ENCODE data around the gene ZCCHC17.
"Not testable (repeated sequence)": the region's sequence is repeated elsewhere in the genome, so short reads cannot be mapped to it uniquely, and the experiment has no call there.

ZCCHC17 gene

DNA sequence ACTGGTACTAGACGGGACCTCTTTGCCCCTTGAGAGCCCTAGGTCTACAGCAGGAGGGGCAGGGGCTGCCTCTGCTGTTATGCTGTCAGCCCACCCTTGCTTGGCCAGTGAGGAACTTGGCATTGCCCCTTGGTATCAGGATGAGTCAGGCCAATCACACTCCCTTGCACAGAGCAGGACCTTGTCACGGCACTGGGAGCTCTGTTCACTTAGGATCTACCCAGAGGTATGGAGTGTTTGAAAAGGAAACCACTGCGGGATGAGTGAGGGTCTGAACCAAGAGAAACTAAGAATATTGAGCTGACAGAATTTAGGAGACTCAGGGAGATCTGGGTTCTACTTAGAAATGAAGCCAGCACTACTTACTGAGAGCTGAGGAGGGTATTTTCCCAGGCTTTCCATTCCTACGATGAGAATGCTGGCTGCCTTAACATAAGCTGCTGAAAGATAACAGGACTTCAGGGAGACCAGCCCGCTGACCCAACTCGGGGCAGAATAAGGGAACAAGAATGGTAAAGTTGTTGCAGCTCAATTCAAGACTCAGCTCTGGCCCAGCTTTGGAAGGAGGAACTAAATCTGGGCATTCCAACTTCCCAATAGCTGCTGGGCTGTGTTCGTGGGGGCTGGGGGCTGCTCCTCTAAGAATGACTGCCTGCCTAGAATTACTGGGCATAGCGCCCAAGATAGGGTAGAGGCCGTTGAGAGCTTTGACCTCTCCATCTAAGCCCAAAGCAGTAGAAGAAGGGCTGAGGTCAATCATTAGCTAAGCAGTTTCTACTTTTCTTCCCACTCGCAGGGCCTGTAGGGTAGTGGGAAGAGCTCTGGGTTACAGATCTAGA lies 74.5 kb downstream of the ZCCHC17 start:
- no peak for DNase-seq

DNA sequence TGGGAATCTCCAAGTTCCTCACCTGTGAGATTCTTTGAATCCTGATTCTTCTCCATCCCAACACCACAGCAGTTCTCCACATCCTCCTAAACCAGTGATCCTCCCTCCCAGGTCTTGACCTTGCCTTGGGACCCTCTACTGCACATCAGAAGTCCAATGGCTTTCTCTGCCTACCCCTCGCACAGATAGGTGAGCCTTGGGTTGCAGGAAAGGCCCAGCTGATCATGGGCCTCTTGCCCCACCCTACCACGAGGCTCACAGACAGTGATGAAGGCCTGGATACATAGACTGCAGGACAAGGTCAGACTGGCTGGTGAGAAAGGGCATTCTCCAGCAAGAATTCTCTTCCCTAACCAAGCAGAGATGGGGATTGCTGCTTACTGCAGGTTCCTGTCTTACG lies 75.2 kb downstream of the ZCCHC17 start:
- DNase-seq, result no peak

DNA sequence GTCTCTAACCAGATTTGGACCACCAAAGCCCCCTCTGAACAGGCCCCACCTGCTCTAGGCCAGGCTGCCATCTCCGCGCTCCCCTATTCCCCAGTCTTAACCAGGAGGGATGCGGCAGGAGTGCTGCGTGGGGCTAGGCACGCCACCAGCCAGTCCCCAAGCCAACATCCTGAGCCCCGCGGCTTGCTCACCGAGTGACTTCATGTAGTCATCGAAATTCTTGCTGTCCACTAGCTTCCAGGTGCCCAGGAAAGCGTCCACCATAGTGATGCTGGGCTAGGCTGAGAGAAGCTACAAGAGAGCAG lies 75.9 kb downstream of the ZCCHC17 start:
- DNase-seq, result no peak

DNA sequence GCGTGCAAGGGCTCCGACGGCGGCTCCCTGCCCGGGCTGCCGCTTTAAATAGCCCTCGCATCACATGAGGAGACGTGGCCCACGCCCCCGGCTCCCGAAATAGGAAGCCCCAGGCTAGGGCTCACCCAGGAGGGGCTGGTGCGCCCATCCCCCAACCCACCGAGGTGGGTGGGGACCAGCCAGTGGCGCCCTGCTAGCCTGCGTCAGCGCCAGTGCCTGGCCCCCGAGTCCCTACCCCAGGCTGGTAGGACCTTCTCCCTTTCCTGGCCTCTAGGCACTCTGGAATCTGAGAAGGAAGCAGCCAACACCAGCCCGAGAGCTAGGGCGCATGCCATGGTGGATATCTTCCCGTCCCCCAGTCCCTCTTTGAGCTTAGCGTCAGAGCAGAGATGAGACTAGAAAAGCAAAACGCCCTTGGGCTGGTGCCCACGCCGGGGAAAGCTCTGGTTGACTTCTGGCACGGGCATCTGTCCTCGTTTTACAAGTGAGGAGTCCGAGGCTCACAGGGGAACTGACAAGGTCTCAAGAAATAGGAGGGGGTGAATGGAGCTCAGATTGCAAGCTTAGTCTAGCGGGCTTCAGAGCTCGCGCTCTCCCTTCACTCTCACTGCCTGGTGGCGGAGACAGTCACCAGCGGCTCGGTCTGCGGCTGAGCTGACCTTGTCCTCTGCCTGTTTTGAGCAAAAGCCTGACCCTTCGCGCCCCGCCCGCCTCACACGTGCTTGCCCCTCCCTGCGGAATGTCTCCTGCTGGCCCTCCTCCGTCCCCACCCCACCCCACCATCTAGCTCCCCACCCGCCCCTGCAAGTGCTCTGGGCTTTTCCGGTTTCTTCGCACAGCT lies 76.4 kb downstream of the ZCCHC17 start, which contains the start of gene FABP3:
Gene FABP3, minus strand, starts transcription at position 21 of the 841 bp plus-strand sequence. CDS start 62 bp downstream, outside the sequence.
- peak; percentile 10 for DNase-seq

DNA sequence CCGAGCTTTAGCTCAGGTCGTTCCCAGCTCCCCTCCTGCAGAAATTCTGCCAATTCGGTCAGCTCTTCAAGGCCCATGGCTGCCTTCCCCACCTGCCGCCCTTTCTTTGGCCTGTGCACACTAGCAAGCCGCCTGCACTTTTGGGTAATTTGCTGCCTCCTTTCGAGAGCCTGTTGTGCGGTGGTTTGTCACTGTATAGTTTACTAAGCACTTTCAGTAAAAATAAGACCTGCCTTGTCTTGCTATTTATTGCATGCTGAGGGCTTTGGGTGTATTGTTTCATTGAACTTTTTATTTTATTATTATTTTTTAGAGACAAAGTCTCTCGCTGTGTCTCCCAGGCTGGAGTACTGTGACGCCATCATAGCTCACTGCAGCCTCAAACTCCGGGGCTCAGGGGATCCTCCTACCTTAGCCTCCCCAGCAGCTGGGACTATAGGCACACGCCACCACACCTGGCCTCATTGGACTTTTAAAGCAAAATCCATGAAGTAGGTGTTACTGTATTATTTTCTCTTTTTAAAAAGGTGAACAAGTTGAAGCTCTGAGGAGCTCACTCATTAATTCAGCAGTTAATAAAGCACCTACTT lies 77.2 kb downstream of the ZCCHC17 start:
- DNase-seq, result no peak

DNA sequence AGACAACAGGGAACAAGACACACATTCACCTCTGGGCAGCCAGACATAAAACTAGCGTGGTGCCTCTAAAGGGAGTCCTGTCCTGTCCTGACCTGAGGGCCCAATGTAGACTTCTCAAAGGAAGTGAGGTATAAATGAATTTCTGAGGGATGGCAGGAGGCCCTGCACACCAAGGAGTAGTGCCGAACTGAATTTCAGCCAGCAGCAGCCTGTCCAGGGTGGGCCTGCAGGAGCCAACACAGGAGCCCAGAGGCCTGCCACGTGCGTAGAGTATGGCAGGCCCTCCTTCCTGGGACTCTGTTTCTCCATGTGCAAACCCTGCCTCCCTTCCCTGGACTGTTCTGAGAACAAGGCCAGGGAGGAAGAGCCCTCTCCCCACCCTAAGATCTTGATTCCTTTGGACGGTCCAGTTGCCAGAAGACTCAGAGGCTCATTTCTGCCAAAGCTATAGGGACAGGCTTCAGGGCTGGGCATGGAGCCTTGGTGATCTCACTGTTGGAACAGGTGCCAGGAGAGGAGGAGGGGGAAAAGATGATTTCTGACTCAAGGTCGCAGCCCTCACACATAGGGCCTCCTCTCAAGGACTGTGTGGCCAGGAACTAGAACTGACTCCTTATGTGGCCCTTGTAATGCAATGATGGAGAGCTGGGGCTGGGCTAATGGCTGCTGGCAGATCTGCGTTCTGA lies 77.8 kb downstream of the ZCCHC17 start:
- DNase-seq, result no peak

DNA sequence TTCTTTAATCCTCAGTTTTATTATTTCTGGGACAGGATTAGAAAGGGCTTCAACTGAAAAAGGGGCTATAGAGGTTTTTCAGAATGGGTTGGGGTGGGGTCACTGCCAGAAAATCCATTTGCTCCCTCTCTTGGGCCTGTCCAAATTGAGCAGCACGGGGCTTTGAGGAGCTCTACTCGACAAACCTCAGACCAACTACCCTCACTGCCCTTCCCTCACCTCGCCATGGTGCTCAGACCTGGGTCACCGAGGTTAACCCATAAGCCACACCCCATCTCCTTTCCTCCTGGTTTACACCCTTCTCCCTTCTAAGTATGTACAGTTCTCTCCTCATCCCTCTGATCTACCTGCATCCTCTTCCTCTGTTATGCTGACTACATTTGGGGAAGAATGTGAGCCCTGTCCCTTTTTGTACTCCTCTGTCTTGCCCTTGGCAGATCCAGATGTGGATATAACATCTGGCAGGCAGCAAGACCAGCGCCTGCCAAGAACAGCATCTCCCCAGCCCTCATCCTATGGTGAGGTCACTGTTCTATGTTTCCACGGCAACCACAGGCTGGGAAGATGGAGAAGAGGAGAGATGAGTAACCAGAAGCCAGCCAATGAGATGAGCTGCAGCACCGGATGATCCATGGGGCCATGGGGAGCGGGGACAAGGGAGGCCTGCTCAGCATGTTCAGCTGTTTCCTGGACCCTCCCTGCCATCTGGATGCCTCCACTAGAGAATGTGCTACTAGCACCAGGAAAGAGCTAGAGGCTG lies 79.7 kb downstream of the ZCCHC17 start:
- DNase-seq, result no peak

DNA sequence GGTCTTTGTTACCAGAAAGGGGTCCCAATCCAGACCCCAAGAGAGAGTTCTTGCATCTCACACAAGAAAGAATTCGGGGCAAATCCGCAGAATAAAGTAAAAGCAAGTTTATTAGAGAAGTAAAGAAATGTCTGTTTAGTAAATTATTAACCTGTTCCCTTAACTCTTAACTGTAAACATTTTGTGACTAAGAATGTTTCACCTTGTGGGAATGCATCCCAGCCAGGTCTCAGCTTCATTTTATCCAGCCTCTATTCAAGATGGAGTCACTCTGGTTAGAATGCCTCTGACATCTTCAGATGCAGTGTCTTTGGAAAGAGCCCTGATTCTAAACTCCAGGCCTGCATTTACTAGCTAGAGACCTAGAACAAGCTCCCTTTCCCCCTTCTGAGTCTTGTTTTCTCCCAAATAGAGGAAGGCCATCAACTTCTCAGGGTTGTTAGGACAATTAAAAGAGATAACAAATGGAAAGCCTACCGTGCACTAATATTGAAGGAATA lies 80.6 kb downstream of the ZCCHC17 start:
- no peak for DNase-seq

DNA sequence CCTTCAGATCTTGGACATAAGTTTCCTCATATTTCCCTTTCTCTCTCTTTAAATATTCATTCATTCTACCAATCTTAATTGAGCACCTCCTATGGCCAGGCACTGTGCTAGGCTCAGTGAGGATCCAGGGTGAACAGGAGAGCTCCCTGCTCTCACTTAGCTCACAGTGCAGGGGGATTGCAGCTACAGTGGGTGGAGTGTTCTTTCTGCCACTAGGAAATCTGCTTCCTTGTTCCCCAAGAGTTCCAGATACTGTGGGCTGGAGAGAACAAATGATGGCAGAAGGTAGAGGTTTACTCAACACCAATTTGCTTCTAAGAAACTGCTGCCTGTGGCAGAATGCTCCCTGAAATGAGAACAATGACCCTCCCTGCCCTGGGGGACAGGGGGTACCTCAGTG lies 81.2 kb downstream of the ZCCHC17 start:
- no peak for DNase-seq

DNA sequence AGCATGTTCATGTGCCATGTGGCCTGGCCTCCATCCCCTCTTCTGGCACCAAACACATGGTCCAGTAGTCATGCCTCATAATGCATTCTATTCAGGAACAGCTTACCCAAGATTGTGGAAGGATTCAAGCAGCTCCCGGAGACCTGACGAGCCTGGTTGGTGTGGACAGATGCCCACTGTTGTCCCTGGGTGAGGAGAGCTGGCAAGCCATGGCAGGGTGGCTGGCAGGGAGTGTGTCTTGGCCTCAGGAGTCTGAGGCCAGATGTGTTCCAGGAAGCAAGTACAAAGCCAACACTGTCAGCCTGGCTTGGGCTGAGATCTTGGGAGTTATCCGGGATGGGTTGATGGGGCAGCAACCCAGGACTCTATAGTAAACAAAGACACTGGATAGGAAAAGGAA lies 83.3 kb downstream of the ZCCHC17 start:
- DNase-seq, result no peak

DNA sequence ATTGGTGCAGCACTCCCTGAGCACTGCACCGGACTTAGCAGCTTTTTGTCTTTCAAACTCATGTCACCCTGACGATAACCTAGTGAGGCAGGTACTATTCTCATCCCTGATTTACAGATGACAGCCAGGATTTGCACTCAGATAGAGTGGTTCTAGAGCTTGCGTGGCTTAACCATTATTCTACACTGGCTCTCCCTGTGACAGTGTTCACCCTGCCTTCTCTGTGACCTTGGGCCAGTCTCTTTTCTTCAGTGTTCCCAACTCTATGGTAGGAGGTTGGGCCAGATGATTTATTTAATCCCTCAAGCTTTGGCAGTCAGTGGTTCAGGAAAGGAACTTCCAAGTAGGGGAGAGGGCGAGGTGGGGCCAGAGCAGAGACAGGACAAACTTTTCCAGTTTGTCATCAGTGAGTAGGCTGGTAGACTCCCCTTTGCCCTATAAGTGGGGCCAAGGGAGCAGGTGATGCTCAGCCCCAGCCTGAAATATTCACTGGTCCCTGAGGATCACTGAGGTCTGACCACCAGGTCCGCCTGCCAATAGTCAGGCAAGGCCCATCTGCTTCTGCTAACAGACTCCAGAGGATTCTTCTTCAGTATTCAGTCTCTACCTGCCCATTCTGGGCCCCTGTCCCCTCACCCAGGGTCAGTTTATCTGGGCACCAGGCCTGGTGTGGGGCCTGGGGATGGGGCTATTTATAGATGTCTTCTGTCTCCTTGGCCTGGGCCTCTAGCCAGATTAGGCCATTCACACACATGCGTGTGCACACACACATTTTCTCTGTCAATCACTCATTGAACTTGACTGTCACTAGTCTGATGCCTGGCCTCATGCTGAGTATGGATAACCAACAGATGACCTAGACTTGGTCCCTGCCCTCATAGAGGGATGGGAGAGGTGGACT lies 84.8 kb downstream of the ZCCHC17 start:
- DNase-seq, result no peak

DNA sequence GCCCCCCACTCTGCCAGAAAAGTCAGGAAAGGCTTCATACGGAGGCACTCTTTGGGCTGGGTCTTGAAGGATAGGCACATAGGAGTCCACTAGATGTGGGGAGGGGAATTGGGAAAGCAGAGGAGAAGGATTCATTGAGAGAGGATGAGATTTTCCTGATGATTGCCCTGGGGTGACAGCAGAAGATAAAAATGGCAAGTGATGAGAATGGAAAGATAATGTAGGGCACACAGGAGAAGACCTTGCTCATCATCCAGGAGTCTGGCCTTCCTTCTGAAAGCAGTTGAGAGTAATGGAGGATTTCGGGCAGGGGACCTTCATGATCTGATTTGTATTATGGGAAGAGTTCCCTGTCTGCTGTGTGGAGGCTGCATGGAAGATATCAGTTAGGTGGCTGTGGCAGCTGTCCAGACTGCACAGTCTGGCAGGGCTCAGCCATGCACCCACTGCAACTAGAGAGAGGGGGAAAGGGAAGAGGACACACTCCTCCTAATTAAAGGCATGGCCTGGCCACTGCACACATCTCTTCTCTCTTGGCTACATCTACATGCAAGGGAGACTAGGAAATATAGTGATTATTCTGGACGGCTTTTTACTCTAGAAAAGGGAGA lies 85.7 kb downstream of the ZCCHC17 start:
- no peak for DNase-seq

DNA sequence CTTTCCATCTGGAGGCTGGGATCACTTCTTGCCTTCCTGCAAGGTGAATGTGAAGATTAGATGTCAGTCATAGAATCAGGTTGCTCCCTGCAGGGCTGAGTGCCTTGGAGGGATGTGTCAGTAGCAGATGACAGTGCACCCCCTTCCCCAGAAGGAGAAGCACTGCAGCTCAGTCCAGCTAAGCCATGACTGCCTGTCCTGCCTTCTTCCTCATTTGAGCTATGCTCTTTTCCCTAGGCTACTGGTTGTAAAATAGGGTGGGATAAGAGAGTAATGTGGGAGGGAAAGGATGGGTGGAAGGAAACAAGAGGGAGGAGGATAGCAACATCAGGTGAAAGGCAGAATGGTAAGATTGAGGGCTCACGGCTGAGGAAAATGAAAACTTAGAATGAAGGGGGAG lies 87.1 kb downstream of the ZCCHC17 start:
- no peak for DNase-seq

DNA sequence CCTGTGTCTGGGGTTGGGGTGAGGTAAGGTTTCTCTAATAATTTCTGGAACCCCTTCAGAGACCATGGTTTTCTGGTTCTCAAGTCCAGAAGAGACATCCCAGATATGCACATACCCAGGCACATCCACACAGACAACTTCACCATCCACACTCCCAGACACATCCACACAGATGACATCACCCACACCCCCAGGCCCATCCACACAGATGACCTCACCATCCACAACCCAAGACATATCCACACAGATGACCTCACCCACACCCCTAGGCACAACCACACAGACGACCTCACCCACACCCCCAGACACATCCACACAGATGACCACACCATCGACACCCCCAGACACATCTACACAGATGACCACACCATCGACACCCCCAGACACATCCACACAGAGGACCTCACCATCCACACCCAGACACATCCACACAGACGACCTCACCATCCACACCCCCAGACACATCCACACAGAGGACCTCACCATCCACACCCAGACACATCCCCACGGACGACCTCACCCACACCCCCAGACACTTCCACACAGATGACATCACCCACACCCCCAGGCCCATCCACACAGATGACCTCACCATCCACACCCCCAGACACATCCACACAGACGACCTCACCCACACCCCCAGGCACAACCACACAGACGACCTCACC lies 89.9 kb downstream of the ZCCHC17 start:
- DNase-seq, result not testable (repeated sequence)

DNA sequence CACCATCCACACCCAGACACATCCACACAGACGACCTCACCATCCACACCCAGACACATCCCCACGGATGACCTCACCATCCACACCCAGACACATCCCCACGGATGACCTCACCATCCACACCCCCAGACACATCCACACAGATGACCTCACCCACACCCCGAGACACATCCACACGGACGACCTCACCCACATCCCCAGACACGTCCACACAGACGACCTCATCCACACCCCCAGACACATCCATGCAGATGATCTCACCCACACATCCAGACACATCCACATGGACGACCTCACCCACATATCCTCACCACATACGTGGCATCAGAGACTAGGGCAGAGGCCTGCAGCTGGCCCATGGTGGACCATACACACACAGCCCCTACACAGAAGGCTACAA lies 90.8 kb downstream of the ZCCHC17 start:
- DNase-seq, result no peak

DNA sequence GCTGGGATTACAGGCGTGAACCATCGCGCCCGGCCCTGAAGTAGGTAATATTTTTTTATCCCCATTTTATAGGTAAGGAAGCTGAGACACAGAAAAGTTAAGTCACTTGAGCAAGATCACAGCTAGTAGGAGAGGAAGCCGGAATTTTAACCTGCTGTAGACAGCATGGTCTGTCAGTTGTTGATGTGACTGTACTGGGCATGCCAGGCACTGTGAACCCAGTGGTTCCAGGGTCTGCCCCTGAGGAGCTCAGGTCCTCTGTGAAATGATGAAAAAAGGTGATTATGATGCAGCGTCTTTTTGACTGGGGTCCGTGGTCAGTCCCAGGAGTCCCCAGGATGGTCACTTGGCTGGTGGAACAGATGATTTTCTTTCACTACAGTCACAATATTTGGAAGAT lies 92.8 kb downstream of the ZCCHC17 start:
- no peak for DNase-seq

DNA sequence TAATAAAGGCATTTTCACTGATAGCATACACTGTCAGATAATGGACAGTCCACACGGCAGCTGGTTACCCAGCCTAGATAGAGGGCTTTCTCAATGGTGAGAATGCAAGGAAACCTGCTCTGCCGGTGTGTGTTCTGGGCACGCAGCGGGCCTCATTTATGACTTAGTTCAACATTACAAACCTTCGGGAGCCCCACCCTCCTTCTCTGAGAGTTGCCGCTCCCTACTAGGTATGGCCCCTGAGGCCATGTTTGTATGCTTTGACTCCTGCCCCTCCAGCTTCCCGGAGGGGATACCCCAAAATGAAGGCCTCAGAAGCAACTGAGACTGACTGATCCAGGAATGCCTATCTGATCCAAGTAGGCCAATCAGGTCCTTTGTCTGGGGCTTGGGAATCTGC lies 93.2 kb downstream of the ZCCHC17 start:
- no peak for DNase-seq

DNA sequence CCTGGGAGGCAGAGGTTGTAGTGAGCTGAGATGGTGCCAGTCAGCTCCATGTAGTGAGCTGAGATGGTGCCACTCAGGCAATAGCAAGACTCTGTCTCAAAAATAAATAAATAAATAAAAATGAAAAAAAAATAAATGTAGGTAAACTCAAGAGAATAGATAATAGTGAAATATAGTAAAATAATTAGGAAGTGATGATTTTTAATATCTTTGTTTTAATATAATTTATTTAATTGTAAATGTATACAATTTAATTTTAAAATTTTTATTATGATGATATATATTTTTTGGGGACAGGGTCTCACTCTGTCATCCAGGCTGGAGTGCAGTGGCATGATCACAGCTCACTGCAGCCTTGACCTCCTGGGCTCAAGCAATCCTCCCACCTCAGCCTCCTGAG lies 96.6 kb downstream of the ZCCHC17 start:
- DNase-seq, result no peak

DNA sequence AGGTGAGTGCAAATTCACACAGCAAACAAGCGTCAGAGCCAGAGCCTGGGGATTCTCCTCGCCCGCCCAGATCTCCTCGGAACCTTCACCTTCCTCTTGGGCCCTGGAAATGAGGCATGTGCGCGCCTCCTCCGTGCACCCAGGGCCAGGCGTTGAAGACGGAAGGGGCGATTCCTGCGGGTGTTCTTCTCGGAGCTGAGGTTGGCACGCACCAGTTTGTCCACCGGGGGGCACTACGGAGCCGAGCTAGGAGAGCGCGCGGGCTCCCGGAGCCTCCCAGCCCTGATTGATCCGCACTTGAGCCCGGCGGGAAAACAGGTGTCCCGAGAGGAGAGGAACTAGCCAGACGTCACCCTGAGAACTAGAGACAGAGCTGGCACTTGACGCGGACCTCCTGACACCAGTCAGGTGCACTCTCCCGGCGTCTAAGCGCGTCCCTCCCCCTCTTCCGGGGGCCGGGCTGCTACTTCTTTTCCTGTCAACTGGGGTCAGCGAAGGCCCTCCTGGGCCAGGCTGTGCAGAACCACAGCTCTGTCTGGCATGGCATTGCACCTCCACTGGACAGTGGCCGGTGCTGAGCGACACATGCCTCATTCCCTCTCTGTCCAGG lies 97.9 kb downstream of the ZCCHC17 start:
- DNase-seq, result peak; percentile 82

Data from stimulated activated CD4-positive, alpha-beta T cell treated with anti-CD3 and anti-CD28 coated beads, Interleukin-4, amount 100 ng/mL, for 1 hour (primary cell).